Measurements from ENCODE around the gene ANKZF1. TPM values are rescaled to one million over a fixed set of nuclear protein-coding genes. Genes with fewer than 3 reads are reported as not detected.

Gene ANKZF1
- polyA plus RNA-seq, 3 donors: 51.6 to 94.0 (median 62.8) TPM

GRCh38 chr2:219219784-219220532 is 9.6 kb upstream of the ANKZF1 start:
- DNase-seq (ENCODE audit: extremely low read depth in 1 of 11, low read depth in 9 of 11, low spot score in 4 of 11): no peak

- no peak for DNase-seq (ENCODE audit: extremely low read depth in 1 of 11, low read depth in 9 of 11, low spot score in 4 of 11)
These were observed 8.8 kb upstream of the ANKZF1 start for GRCh38 chr2:219220652-219221402.

- DNase-seq (ENCODE audit: extremely low read depth in 1 of 11, low read depth in 9 of 11, low spot score in 4 of 11): no peak
These were observed 7.6 kb upstream of the ANKZF1 start for GRCh38 chr2:219221957-219222518.

- DNase-seq (ENCODE audit: extremely low read depth in 1 of 11, low read depth in 9 of 11, low spot score in 4 of 11): no peak
These were observed 5.6 kb upstream of the ANKZF1 start for GRCh38 chr2:219223831-219224610.

GRCh38 chr2:219225350-219225749 is 4.3 kb upstream of the ANKZF1 start:
- no peak for DNase-seq (ENCODE audit: extremely low read depth in 1 of 11, low read depth in 9 of 11, low spot score in 4 of 11)

GRCh38 chr2:219228041-219228910 is 1.3 kb upstream of the ANKZF1 start:
- no peak for DNase-seq (ENCODE audit: extremely low read depth in 1 of 11, low read depth in 9 of 11, low spot score in 4 of 11)

GRCh38 chr2:219228911-219229304 is 698 bp upstream of the ANKZF1 start:
- DNase-seq (ENCODE audit: extremely low read depth in 1 of 11, low read depth in 9 of 11, low spot score in 4 of 11): no peak

GRCh38 chr2:219230059-219230540 is 494 bp downstream of the ANKZF1 start:
- no peak for DNase-seq (ENCODE audit: extremely low read depth in 1 of 11, low read depth in 9 of 11, low spot score in 4 of 11)

GRCh38 chr2:219234331-219234730 is 4.7 kb downstream of the ANKZF1 start:
- no peak for DNase-seq (ENCODE audit: extremely low read depth in 1 of 11, low read depth in 9 of 11, low spot score in 4 of 11)

- DNase-seq (ENCODE audit: extremely low read depth in 1 of 11, low read depth in 9 of 11, low spot score in 4 of 11): no peak
These were observed 13.7 kb downstream of the ANKZF1 start for GRCh38 chr2:219243291-219243761.

GRCh38 chr2:219244789-219245147 is 15.2 kb downstream of the ANKZF1 start:
- no peak for DNase-seq (ENCODE audit: extremely low read depth in 1 of 11, low read depth in 9 of 11, low spot score in 4 of 11)

GRCh38 chr2:219245148-219245898 is 15.7 kb downstream of the ANKZF1 start, which contains the start of the genes GLB1L and STK16:
Gene GLB1L (minus strand): TSS chr2:219245444. CDS start chr2:219243573, 1,871 bp downstream.
Gene STK16 (plus strand): TSS chr2:219245479. CDS start chr2:219246000, 521 bp downstream.
- peak; percentile 80 to 94 (median 92) for DNase-seq (ENCODE audit: extremely low read depth in 1 of 11, low read depth in 9 of 11, low spot score in 4 of 11)

- no peak for DNase-seq (ENCODE audit: extremely low read depth in 1 of 11, low read depth in 9 of 11, low spot score in 4 of 11)
These were observed 16.3 kb downstream of the ANKZF1 start for GRCh38 chr2:219245899-219246230.

GRCh38 chr2:219246559-219246958 is 17.0 kb downstream of the ANKZF1 start:
- no peak for DNase-seq (ENCODE audit: extremely low read depth in 1 of 11, low read depth in 9 of 11, low spot score in 4 of 11)

- DNase-seq (ENCODE audit: extremely low read depth in 1 of 11, low read depth in 9 of 11, low spot score in 4 of 11): no peak
These were observed 18.4 kb downstream of the ANKZF1 start for GRCh38 chr2:219247678-219248642.

- no peak for DNase-seq (ENCODE audit: extremely low read depth in 1 of 11, low read depth in 9 of 11, low spot score in 4 of 11)
These were observed 19.2 kb downstream of the ANKZF1 start for GRCh38 chr2:219248845-219249202.

Data from renal cortex interstitium (tissue), 11 donors.